HCEC 1CT (cell line): Measurements from ENCODE around the gene ANO10.

ENCODE experiments used
- DNase-seq: peaks from one replicate; pipeline ENCODE4 v3.0.0-alpha.2; 2017

Gene ANO10

GRCh38 chr3:43409506-43409905 is 212.3 kb downstream of the ANO10 start:
- DNase-seq: no peak

GRCh38 chr3:43406643-43407023 is 215.2 kb downstream of the ANO10 start:
- no peak for DNase-seq

DNA sequence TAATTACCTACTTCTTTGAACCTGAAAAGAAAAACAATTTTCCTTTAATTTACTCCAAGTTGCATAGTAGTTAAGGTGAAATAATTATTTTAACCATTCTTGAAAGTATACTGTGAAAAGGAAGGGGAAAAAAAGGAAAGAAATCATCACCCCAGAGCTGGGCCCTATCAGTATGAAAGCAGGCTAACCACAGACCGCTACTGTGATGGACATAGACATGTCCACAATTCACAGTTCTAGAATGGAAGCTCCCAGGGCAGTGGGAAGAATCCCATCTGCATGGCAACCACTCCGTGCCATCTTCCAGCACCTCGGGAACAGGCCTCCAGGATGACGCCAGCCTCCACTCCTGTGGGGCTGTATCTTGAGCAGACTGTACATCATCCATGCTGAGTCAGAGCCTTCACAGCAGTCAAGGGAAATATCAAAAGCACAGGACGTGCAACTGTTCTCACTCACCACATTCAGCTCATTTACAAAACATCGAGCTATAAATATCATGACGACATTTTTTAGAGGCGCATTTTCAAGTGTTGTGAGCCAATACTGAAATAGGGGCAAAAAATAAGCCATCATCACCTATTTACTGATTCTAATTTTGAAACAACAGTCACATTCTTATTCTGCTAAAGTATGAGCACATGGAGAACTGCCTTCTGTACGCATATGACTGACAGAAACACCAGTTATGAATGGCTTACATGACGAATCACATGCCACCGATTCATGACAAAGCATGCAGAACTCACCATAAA is 215.7 kb downstream of the ANO10 start:
- peak; percentile 20 for DNase-seq

DNA sequence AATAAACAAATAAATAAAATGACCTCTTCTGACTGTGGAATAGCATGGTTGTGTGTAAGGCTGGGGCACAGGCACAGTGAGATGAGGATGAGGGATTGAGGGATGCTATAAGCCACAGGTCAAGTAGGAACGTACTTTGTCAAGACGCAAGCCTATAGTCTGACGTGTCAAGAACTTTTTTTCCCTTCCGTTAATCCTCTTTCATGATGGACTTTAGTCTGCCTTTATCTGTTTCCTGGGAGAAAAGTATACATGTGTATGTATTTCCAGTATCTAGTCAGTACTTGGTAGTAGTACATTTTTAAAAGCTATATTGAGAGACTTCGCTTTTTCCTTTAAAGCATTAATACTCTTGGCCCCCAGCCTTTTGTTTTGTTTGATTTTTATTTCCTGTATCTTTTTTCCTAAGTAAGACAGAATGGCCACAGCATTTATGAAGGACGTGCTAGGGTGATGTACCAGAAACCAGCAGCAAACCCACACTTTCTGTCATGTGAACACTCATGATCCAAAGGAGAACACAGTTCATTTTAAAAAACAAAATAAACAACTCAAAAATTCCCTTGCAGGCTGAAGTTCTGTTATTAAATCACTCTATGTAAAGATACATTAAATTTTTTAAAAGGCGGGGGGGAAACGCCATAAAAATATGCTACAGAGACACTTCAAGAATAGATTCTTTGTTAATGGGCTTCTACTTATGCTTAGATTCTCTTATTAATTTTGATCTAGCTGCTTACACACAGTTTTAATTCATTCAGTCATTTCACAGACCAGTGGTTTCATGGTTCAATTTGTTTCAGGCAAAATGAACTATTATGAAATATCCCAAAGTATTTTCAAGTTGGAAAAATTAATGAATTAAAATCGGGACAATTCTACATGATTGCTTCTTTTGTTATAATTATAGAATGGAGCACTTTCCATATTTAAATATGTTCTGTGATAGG is 220.8 kb downstream of the ANO10 start:
- DNase-seq: no peak

- no peak for DNase-seq
Observed at GRCh38 chr3:43400167-43400566, 221.6 kb downstream of the ANO10 start.

DNA sequence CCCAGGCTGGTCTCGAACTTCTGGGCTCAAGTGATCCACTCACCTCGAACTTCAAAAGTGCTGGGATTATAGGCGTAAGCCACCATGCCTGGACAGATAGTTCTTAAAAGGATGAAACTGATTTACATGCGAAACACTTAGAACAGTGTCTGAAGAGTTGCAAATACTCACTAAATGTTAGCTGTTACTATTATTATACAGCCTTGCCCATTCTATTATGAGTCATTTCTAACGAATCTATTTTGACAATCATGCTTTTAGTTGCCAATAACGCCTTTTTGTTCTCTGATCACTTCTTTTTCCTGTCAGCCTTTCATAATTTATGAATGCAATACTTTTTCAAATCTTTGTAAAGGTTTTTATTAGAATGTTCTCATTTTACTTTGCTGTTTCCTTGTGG is 222.8 kb downstream of the ANO10 start:
- DNase-seq: no peak

DNA sequence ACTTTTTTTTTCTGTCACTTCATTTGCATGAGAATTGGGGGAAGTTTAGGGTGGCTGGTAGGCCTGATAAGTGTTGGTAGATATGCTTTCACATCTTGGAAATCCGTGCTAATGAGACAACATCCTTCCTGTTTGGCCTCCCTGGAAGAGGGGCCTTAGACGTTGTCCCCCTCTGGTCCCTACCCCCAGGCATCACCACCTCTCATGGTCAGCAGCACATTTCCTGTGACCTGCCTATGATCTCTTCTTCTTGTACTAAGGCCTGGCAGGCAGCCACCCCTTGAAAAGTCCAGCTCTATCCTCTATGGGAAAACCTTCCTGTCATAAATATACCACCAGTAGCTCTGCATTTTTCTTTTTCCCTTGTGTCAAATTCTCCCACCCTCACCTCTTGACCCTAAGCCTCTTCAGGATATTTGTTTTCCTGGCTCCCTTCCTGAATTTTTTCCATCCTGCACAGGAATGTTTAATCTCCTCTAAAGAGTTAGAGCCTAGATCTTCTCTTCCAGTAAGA is 227.7 kb downstream of the ANO10 start:
- DNase-seq: no peak

DNA sequence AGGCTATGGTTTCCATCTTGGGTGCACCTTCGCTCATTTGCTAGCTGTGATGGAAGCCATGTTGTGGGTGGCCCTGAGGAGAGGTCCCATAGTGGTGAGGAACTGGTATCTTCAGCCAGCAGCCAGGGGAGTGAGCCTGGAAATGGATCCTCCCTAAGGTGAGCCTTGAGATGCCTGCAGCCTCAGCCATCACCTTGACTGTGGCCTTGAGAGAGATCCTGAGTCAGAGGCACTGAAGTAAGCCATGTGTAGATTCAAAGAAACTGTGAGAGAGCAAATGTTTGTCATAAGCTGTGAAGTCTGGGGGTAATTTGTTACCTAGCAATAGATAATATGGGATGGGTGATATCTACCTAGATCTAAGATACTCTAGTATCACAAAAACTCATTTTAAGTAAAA is 230.2 kb downstream of the ANO10 start:
- no peak for DNase-seq

DNA sequence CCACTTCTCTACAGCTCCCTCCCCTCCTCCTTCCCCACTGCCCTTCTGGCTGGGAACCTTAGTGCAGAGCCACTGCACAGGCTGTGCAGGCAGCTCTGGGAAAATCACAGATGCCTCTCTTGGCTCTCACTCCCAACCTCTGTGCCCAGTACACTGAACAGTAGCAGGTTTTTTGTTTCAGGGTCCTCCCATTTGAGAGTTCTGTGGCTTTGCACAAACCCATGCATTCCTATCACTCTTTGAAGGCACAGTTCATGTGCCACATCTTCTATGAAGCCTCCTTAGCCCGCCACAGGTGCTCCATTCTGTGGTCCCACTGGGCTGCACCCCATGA is 231.6 kb downstream of the ANO10 start:
- DNase-seq: no peak

GRCh38 chr3:43389388-43390254 is 232.2 kb downstream of the ANO10 start:
- DNase-seq: peak; percentile 80

DNA sequence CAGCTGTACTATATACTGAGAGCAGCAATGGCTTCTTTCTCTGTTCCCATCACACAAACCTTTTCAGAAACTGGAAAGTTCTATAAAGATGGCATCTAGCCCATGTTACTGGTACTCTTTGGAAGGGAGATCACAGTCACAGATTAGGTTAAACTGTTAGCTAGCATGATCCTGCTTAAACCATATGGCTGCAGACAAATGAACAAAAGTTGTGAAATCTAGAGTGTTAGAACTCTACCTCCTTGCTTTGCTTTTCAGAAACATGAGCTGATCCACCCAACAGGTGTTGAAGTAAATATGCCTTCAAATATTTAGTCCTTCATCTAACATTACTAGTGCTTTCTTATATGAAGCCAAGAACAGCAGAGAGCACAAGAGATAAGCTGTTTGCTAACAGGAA is 232.9 kb downstream of the ANO10 start:
- DNase-seq: no peak

GRCh38 chr3:43388175-43388574 is 233.6 kb downstream of the ANO10 start:
- DNase-seq: no peak

- DNase-seq: no peak
Observed at GRCh38 chr3:43379343-43379742, 242.5 kb downstream of the ANO10 start.

DNA sequence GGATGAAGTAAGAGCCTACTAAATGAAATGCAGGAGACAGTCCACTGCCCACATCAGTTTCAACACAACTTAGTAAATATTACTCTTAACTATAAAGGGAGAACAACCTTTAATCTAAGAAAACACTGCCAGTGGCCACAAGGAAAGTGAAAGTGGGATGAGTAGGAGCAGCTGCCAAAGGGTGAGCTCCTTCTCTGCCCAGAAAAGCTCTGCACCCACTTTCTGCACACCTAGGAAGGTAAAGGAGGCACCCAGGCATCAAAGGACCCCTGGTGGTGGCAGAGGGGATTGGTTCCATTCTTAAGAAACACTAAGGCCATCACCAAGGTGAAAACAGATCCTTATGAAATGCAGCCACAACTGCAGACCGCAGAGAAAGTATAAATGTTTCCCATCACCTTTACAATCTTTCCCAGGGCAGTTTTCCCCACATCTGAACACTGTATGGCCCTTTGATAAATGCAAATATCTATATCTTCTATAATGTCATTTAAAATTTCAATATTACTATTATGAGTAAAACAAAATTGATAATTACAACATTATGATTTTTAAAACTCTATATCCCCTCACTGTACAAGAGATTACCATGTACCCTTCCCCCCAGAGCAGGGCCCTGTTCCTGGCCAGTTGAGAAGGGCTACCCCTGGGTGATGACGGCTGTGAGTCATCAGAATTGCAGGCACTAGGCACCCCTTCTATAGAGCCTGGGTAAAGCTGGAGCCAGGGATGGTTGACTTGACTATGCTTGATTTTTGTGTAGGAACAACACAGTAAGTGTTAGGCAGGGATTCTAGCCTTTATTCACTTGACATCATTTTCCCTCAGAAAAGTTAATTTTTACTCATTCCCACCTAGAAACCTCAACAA is 243.5 kb downstream of the ANO10 start:
- DNase-seq: peak; percentile 21

DNA sequence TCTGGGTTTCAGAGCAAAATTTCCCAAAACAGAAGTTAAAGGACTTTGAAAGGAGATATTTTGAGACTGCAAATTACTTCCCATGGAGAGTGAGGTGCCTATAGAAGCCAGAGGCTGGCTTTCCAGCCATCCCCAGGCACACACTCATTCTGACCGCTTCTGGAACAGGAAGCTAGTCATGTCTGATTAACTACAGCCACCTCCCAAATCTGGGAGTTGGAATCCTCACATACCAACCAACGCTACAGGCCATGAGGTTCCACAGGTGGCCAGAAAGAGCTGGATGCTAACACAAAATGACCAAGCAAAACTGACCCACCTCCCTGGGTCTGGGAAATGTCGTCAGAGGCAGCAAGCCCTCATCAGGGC is 248.3 kb downstream of the ANO10 start:
- no peak for DNase-seq

- DNase-seq: no peak
Observed at GRCh38 chr3:43372809-43373559, 248.8 kb downstream of the ANO10 start.

DNA sequence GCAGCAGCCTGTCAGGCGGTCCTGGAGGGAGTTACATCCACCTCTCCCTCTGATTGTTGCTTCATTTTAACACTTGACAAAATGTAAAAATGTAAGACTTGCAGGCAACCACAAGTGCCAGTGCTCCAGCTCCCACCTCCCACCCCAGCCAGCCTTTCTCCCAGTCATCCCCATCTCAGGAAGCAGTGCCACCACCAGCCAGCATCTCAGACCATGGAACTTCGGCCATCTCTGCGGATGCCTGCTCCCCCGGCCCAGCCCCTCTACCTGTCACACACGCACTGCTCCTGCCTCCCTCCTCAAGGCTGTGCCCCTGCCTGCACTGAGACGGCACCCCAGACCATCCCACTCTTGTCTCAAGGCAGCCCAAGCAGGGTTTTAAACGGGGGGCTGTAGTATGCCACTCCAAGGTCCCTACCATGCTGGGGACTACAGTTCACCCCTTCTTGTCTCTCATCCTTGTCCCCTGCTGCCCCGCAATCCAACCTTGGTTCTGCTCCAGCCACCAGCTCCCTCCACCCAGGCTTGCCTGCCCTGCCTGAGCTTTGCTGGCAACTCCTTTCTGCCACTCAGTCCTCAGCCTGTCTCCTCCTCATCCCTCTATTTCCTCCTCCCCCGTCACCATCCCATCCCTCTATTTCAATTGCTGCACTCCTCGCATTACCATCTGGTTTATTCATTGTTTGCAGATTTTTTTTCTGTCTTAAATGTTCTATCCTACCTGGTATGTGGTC is 249.6 kb downstream of the ANO10 start:
- no peak for DNase-seq

DNA sequence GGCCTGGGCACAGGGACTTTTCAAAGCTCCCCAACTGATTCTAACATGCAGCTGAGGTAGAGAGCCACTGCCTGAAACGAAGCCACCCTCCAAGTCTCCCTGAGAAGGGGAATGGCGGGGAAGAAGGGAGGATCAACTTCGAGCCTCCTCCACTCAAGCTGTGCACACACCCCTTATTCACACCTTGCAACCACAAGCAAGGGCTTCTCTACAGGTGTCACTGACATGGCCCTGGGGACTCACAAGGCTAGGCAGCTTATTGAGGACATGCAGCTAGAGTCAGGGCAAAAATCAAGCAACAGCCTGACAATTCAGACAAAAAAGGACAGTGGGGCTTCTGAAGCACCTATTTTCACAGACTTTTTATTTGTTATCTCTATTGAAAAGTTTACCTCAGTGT is 250.3 kb downstream of the ANO10 start:
- DNase-seq: no peak

DNA sequence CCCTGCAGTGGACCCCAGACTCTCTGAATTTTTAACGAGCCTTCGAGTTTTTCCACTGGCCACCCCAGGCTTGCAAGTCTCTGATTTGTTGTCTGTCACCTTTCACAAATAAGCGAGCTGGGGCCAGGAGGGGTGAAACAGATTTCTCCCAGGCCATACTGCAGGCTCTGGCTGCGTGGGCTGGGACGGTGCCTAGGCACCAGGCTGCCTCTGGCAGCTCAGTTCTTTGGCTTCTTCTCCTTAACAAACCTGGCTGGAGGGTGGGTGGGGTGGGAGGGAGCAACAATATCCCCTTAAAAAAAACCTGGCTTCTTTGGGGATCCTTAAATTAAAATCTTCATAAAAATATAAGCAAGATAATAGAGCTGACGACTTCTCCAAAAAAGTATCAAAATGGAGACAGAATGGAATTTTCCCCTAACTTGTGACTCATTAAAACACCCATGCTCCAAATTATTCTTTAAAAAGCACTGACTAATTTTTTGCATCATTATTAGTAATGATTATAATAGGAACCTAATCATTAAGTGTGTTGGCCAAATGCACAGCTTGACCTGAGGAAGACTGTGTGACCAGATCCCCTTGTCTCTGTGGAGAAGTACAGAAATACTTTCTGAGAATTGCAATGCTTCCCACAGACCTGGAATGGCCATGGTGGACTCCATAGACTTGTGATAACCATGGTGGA is 251.4 kb downstream of the ANO10 start:
- no peak for DNase-seq
